Measurements from ENCODE around the gene BCL2L11.
A peak's percentile ranks its signal among the peaks of the same experiment; 100 is the strongest.

BCL2L11 gene

DNA sequence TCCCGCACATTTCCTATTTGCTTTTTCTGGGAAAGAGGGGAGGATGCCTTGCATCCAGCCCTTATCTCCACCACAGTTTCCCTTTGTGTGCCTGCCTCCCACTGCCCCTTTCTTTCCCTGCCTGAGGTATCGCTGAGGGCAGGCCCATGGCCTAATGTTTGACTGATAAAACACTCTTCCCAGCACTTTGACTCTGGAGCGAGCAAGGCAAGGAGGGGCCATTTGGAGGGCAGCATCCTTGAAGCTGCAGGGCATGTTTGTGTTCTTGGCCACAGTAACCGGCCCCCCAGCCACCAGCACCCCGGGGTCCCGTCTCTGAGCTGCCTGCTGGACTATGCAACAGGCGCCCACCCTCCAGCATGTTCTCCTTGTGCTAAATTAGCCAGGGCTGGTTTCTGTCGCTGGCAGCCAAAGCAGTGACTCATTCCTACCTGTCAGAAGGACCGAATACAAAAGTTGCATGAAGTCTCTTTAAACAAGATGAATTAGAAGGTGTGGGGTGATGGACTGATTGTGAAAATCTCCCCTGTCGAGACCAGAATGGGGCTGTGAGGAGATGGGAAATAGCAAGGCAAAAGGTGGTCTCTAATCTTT, 50.7 kb downstream of the BCL2L11 start:
- DNase-seq, result no peak

DNA sequence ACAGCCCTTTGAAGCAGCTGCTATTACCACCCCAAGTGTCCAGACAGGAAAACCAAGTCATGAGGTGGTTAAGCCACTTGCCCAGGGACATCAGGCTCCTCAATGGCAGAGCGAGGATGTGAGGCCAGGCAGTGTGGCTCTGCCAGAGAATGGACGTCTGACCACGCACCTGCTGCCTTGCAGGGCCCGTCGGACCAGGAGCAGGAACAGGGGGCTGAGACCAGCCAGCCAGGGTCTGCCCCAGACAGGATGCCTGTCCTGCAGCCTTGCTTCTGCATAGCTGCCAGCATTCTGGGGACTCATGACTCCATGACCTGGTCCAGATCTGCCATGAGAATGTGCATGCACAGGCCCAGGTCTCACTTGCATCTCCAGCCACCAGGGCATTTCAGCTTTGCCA, 52.0 kb downstream of the BCL2L11 start:
- no peak for DNase-seq

DNA sequence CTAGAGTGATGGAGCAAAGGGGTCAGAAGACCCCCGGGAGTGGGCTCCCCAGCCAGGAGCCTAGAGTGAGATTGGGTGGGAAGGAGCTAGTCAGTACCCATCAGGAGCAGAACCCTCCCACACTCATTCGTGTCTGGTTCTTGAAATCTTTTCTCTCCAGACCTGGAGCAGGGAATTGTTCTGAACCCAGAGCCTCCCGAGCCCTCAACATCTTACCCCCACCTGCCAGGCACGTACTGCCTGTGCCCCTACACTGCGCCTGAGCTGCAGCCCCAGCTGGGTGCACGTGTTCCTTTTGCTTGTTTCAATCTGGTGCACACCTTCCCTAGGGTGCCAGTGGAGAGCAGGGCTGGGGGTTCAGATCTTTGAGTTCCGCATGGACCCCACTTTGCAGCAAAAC, 52.6 kb downstream of the BCL2L11 start:
- no peak for DNase-seq

DNA sequence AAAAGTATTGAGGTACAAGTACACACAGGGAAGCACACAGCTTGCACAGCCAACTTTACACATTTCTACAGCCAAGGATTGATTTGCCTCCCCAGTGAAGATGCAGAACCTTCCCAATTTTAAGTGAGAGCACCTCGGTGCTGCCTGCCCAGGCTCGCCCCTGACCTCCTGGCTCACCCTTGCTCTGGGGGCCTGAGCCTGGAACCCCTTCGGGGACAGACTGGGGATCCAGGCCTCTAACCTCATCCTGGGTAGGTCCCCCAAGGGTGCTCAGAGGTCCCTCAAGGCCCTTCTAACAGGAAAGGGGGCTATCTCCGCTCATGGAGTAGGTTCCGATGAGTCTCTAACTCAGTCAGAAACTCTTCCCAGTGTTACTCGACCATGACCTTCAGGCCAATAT, 53.1 kb downstream of the BCL2L11 start:
- DNase-seq, result no peak

DNA sequence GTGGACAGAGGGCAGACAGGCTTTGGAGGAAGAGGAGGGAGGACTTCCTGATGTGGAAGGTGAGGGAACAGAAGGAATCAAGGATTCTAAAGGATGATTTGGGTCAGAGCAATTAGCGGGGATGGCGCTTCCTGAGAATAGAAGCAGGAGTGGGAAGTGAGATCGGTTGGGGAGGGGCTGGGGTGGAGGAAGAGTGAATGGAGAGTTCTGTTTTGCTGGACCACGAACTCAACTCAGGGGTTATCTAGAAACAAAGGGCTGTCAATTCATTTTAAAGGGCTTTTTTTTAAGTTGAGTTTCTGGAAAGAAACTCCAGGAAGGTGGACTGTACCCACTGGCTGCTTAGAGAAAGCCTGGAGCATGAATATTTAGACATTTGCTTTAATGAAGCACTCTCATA, 54.9 kb downstream of the BCL2L11 start:
- no peak for DNase-seq

DNA sequence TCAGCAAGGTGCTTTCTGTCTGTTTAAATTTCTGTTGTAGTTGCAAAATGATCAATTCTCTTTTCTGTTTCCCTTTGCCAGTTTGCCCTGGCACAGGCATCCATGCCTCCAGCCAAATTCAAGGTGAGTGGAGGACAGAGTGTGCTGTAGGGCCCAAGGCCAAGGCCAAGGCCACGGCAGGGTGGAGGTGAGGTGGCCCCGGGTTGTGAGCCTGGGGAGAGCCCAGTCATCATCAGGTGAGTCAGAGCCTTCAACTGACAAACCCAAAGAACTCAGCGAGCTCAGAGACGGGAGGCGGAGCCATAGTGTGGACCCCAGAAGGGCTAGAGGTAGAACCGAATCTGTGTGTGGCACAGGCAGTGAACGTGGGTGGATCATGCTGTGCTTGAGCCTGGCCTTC, 55.7 kb downstream of the BCL2L11 start:
- no peak for DNase-seq

DNA sequence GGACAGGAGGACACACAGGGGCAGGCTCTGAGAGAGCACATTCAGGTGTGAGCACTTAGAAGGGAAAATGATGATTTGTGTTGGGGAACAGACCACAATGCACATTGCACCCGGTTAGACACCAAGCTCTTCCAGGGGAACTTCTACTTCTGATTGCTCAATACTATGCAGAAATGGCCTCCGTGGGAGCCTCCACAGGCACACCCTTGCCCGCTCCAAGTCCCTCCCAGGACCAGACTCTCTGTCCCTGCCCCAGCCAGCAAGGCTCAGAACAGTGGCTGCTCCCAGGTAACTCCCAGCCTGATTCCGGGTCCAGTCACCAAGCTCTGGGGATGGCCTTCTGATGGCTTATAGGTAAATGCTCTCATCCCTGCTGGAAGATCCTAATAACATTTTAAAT, 56.2 kb downstream of the BCL2L11 start:
- peak; percentile 65 for DNase-seq

DNA sequence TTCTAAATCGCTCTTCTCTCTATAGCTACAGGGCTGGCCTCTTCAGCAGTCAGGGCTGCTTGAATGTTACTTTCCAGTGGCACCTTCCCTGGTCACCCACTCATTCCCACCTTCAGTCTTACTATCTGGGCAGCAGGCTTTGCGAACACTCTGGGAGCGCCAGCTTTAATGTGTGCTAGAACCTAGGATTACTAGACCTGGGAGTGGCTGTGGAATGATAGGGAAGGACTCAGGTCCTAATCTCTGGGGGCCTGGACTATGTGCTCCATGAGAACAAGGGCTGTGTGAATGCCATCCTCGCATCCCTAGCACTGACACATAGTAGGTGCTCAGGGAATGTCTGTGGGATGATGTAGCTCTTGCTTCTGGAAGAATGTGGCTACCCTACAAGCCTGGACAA, 57.6 kb downstream of the BCL2L11 start:
- DNase-seq, result no peak

DNA sequence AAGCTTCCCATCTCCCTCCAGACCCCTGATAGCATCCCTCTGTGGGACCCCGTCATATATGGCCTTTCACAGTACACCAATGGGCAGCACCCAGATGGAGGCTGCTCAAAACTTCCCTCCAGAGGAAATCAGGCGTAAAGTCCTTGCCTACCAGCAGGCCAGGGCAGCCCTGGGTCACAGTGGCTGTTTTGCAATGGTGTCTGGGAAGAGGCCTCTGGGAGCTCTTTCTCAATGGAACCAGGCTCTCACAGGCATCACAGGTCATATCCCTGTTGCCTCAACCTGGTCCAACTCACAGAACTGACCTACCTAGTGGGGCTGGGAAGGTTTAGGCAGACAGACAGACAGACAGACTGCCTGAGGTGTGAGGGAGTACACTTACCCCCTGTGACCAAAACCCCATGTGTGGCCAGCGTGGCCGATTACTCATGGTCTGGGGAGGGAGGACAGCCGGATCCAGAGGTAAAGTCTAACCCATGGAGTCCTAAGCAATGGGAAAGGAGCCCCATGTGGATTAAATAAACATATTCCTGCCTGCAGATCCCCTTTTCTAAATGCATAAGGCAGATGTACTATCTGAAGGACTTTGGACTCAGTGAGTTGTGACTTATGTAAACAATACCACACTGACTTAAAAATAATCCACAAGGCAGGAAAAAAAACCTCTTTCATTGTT, 58.2 kb downstream of the BCL2L11 start:
- DNase-seq, result peak; percentile 22

DNA sequence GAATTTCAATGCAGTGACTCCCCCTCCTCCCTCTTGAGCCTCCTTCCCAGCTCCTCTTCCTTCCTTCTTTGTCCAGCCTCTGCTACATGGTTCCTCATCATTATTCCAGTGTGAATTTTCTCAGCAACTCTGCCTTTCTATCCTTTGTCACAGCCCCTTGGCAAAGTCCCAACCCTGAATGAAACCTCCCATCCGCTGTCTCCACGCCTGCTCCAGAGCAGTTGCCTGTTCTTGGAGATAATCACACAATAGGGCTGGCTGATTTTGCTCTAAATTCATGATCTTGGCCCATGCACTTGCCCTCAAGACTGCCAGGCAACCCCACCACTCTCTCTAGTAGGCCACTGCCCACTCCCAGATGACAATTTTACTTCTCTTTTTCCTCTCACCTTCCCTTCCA, 61.4 kb downstream of the BCL2L11 start:
- DNase-seq, result no peak

DNA sequence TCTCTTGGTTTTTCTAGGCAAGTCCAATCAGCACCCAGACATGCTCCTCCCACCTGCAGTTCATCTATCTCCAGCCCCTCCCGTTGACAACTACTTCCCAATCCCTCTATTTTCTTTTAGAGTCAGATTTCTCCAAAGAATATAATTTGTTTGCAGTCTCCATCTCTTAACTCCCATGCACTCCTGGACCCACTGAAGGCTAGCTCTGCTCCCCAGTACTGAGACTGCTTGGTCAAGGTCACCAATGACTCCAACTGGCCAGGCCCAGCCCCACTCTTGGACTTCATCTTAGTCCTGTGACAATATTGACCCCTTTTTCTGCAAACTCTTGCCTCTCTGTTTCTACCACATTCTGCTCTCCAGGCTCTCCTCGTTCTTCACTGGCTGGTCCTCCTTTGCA, 62.0 kb downstream of the BCL2L11 start:
- DNase-seq, result no peak

DNA sequence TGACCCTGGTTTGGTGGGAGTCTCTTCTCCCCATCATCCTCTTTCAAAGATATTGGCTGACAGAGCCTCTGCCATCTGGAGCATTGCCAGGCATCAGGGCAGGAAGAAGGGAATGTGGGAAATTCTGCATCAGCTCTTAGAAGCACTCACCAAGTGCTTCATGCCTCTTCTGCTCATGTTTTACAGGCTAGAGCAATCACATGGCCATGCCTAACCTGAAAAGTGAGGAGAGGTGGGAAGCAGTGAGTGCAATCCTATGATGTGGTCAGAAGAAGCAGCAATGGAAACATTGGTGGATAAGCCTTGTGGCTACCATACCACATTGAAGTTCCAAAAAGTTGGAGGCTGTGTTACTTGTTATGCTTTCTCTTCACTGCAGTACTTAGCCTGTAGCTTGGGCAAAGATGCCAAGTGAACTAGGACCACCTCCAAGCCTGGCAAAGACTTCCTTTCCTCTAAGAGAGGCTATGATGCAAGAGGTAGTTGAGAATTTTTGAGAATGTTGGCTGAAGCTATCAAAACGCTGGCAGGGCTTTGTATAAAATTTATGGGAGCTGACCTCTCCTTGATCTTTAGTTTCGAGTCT, 64.1 kb downstream of the BCL2L11 start:
- DNase-seq, result no peak

DNA sequence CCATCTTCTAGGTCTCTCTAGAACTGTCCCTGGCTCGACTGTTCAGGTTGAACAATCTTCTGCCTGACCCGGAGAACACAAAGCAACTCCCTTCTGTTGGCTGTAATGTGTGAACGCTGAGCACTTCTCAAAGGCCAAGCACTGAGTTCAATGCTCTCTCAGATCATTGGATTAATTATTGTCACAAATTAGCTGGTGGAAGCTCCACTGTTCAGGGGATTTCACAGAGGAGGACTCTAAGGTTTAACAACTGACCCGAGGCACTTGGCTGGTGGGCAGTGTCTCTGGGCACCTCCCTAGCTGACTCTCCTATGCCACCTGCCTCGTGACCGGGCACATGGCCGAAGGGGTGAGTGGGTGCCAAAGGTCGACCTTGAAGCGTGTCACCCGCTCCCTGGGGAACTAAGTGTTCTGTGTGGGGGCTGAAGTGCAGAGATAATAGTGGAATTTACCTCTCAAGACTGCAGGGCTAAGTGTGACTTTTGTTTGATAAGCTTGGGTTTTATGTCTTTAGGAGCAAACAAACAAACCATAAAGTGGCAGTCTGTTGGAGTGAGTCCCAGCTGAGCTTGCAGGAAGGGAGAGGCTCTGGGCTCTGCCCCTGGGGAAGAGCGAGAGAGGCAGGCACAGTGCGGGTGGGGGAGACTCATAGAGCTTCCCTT, 64.8 kb downstream of the BCL2L11 start:
- DNase-seq, result no peak

DNA sequence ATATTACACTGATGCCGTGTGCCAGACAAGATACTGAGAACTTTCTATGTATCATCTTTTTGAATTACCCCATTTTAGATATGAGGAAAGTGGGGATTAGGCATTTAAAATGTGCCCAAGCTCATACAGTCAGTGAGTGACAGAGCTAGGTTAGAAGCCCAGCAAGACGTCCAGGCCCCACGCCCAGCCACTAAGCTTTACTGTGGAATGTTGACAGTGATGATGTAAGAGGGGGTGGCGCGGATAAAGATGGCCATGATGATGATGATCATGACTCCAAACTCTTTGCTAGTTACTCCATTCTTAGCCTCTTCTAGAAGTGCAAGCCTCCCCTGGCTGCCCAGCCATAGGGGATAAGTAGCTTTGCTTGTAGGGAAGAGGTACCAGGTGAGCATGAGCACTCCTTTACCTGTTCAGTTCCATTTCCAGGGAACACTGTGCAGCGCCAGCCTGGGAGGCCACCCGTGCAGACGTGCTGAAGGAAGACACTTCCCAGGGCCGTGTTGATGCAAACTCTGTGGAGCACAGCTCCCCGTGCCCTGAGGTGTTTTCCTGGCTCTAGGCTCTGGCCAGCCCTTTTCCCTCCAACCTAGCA, 65.5 kb downstream of the BCL2L11 start:
- no peak for DNase-seq

DNA sequence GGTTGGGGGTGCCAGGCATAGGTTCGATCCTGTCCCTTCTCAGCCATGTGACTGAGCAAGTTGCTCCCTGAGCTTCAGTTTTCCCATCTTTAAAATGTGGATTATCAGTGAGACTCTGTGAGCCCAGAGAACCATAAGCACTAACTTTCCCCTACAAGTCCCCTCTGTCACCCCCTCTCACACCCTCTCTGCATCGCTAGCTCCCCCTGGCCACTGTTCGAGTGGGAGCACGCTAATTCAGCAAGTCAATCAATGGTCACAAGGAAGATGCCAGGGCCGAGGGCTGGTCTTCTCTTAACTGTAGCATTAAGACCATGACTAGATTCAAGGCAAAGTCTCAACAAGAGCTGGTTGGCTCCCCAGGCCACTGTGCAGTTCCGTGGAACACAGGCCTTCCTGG, 66.2 kb downstream of the BCL2L11 start:
- no peak for DNase-seq

DNA sequence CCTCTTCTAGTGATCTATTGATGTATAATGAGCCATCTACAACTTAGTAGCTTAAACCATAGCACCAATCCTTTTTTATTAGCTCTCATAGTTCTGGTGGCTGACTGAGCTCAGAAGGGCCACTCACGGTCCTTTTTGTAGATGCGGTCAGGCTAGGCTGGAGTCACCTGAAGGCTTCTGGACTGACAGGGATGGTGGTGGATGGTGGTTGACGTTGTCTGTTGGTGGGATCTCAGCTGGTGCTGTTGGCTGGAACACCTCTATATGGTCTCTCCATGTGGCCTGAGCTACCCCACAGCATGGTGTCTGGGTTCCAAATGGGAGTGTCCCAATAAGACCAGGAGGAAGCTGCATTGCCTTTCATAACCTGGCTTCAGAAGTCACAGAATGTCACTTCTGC, 68.0 kb downstream of the BCL2L11 start:
- no peak for DNase-seq

DNA sequence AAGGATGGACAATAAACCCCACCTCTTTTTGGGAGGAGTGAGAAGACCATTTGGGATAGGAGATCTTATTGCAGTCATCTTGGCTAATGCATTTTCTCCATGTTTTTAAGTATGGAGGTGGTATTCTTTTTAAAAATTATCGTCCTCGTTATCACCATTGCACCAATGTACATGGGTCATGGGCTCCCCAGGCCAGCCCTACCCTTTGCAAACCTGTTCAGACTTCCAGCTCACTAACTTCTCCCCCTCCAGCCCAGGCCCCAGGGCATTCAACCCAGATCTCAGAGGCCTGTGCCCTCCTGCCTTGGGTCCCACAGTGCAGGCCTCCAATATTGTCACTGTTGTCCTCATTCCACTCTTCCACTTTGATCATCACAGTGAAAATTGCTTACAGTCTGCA, 68.4 kb downstream of the BCL2L11 start:
- no peak for DNase-seq

DNA sequence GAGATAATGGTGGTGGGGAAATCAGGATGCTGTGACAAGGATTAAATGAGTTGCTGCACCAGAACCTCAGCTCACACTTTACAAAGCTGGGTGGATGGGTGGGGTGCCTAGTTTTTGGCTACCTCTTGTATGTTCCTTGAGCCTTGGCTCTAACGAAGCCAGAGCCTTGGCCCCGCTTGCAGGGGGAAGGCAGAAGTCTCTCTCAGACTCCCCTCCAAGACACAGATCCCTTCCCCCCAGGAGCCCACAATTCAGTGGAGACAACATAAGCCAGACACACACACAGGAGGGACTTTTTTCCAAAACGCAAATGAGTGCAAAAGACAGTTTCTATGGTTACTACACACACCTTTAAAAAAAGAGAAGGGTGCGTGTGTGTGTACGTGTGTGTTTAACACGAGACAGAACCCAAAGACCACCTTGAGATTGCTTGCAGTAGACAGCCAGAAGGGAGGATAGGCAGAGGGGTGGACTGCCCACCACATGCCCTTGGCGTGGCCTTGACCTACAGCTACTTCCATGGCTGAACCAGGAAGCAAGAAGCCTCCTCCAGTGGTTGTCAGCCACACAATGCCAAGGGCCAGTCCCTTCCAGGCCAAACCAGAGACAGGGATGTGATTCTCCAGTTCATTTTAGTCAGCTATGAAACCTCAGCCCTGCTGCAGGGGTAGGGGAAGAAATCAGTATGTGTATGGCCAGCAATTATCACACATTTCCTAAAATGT, 70.3 kb downstream of the BCL2L11 start:
- no peak for DNase-seq

DNA sequence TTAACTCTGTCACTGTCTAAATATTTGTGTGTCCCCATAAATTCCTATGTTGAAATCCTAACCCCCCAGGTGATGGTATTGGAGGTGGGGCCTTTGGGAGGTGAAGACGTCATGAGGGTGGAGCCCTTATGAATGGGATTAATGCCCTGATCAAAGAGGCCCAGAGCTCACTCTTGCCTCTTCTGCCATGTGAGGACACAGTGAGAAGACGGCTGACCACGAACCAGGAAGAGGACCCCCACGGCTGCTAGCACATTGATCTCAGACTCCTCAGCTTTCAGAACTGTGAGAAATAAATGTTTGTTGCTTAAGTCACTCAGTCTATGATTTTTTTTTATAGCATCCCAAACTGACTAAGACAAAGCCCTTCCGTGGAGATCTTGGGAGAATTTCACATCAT, 71.2 kb downstream of the BCL2L11 start:
- DNase-seq, result no peak

DNA sequence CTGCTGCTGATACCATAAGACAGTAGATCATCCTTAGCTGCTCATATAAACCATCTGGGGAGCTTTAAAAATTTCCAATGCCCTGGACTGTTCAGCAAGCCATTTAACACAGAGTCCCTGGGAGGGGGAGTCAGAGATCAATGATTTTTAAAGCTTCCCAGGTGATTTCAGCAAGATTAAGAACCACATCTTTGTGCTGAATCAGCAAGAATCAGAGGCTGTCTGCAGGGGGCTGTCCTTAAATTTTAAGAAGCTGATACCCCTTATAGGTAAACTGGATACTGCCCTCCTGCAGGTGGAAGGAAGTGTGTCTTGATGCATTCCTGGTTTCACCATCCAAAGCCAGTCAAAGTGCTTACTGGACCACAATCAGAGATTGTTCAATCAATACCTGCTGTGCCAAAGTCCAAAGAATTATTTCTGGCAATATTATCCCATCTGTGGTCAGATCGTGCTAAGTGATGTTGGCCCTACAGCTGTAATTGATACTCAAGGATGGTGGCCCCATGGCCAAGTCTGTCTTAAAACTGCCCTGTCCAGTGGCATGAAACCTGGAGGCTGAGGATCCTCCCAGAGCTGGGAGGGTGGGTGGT, 72.2 kb downstream of the BCL2L11 start:
- DNase-seq, result no peak

DNA sequence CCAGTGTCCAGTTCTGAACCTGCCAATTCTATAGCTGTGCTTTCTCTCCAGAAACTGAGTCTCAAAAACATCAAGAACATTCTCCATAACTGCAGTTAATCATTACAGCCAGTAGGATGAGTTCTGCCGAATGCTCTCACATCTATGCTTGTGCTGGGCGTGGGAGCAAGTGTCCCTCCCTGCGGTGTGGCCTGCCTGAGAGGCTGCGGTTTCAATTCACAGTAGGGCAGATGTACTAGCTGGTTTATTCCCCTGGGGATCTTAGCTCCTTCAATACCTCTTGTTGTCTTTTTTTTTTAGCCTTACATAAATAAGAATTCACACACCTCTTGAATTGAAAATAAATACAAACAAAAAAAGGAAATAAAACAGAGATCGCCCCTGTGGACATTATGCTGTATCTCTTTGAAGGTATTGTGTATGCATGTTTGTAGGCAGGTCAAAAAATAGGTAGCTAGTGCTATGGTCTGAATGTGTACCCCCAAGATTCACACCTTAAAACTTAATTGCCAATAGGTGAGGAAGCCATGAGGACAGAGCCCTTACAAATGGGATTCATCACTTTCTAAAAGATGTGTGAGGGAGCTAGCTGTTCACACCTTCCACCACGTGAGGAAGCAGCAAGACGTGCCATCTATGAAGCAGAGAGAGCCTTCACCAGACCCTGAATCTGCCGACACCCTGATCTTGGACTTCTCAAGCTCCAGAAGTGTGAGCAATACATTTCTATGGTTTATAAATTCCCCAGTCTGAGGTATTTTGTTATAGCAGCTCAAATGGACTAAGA, 74.3 kb downstream of the BCL2L11 start:
- DNase-seq, result no peak

DNA sequence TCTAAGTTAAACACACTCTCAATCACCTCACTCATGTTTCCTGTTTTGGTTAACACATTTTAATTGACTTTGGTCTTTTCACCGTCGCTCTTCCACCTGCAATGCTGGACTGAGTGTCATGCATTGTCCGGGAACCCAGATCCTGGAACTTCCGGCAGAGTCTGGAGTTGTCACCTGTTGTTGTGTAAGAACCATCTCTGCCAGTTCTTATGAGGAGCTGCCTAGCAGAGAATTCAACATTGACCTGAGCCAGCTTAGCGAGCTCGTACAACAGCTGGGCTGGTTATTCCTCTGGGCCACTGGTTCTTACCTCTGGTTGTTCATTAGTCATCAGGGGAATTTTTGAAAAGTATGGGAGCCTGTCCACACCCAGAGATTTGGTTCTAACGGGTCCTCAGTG, 75.7 kb downstream of the BCL2L11 start:
- no peak for DNase-seq
